Neural progenitor cell (in vitro differentiated cells): ENCODE data around the gene AHNAK2. TPM values are rescaled to one million over a fixed set of nuclear protein-coding genes. Genes with fewer than 3 reads are reported as not detected.

ENCODE experiments used
- DNase-seq: peaks from one replicate; pipeline ENCODE4 v3.0.0-alpha.2; 2016; ENCODE audit warnings: low spot score
- H2AFZ ChIP-seq: fragments of 200-600 bp; sonication (generic); replicated peaks from 2 replicates; pipeline ENCODE4 v1.6.1; 2016; ENCODE audit warnings: antibody characterized with exemption
- H3F3A ChIP-seq: fragments of 200-600 bp; sonication (generic); 2 replicates; pipeline ENCODE4 v1.6.1; 2016; ENCODE audit warnings: antibody characterized with exemption, low read depth
- H3K27ac ChIP-seq: fragments of 200-600 bp; sonication (generic); 2 replicates; pipeline ENCODE4 v1.5.1; 2016; ENCODE audit warnings: mild to moderate bottlenecking
- H3K27me3 ChIP-seq: fragments of 200-600 bp; sonication (generic); 2 replicates; pipeline ENCODE4 v1.6.1; 2016; ENCODE audit warnings: mild to moderate bottlenecking, moderate library complexity
- H3K36me3 ChIP-seq: fragments of 200-600 bp; sonication (generic); 2 replicates; pipeline ENCODE4 v1.5.1; 2016
- H3K4me1 ChIP-seq: fragments of 200-600 bp; sonication (generic); 2 replicates; pipeline ENCODE4 v1.6.1; 2016; ENCODE audit warnings: mixed run types
- H3K4me2 ChIP-seq: fragments of 200-600 bp; sonication (generic); 2 replicates; pipeline ENCODE4 v1.6.1; 2016
- H3K4me3 ChIP-seq: fragments of 200-600 bp; sonication (generic); 2 replicates; pipeline ENCODE4 v1.5.1; 2016
- H3K79me2 ChIP-seq: fragments of 200-600 bp; sonication (generic); 2 replicates; pipeline ENCODE4 v1.6.1; 2016; ENCODE audit warnings: low read depth
- H3K9ac ChIP-seq: fragments of 200-600 bp; sonication (generic); 2 replicates; pipeline ENCODE4 v1.6.1; 2016
- H3K9me3 ChIP-seq: fragments of 200-600 bp; sonication (generic); 2 replicates; pipeline ENCODE4 v1.5.1; 2016; ENCODE audit warnings: low read depth
- H4K20me1 ChIP-seq: fragments of 200-600 bp; sonication (generic); 2 replicates; pipeline ENCODE4 v1.6.1; 2016; ENCODE audit warnings: low read depth
- H3K27ac Mint-ChIP-seq: 3 replicates; pipeline ENCODE4 v1.8.0; 2021; ENCODE audit warnings: mixed read lengths
- H3K27me3 Mint-ChIP-seq: 2 replicates; pipeline ENCODE4 v1.8.0; 2022; ENCODE audit warnings: low read depth, mild to moderate bottlenecking, inconsistent platforms, moderate library complexity, mixed read lengths; ENCODE audit not compliant: insufficient read depth
- H3K36me3 Mint-ChIP-seq: 3 replicates; pipeline ENCODE4 v1.8.0; 2021; ENCODE audit warnings: mixed read lengths
- H3K4me1 Mint-ChIP-seq: 3 replicates; pipeline ENCODE4 v1.8.0; 2021; ENCODE audit warnings: mixed read lengths
- H3K4me3 Mint-ChIP-seq: 3 replicates; pipeline ENCODE4 v1.8.0; 2021; ENCODE audit warnings: mild to moderate bottlenecking, moderate library complexity, mixed read lengths
- H3K9me3 Mint-ChIP-seq: 3 replicates; pipeline ENCODE4 v1.8.0; 2020; ENCODE audit warnings: mixed read lengths
- EZH2 ChIP-seq: fragments of 200-600 bp; sonication (generic); IDR thresholded peaks from 2 replicates; pipeline ENCODE4 v1.6.1; 2017; ENCODE audit warnings: antibody characterized with exemption, mild to moderate bottlenecking, moderate library complexity
- EZH2phosphoT487 ChIP-seq: fragments of 200-600 bp; sonication (generic); IDR thresholded peaks from 2 replicates; pipeline ENCODE4 v1.6.1; 2017; ENCODE audit warnings: antibody characterized with exemption
- total RNA-seq: library from RNA; depleted of rRNA; stranded (reverse); fragments of >200 nt; gene quantifications from 2 replicates; pipeline ENCODE4 v1.2.3, GENCODE V29; 2015; ENCODE audit warnings: low replicate concordance
- TF ChIP-seq, protein P1 (sequence below): fragments of 200-600 bp; sonication (generic); IDR thresholded peaks from 2 replicates; pipeline ENCODE4 v1.5.1; 2017; ENCODE audit warnings: antibody characterized with exemption, mild to moderate bottlenecking

The AHNAK2 gene
- total RNA-seq, 1 donor from 2014 or later, result 0.77 TPM

DNA sequence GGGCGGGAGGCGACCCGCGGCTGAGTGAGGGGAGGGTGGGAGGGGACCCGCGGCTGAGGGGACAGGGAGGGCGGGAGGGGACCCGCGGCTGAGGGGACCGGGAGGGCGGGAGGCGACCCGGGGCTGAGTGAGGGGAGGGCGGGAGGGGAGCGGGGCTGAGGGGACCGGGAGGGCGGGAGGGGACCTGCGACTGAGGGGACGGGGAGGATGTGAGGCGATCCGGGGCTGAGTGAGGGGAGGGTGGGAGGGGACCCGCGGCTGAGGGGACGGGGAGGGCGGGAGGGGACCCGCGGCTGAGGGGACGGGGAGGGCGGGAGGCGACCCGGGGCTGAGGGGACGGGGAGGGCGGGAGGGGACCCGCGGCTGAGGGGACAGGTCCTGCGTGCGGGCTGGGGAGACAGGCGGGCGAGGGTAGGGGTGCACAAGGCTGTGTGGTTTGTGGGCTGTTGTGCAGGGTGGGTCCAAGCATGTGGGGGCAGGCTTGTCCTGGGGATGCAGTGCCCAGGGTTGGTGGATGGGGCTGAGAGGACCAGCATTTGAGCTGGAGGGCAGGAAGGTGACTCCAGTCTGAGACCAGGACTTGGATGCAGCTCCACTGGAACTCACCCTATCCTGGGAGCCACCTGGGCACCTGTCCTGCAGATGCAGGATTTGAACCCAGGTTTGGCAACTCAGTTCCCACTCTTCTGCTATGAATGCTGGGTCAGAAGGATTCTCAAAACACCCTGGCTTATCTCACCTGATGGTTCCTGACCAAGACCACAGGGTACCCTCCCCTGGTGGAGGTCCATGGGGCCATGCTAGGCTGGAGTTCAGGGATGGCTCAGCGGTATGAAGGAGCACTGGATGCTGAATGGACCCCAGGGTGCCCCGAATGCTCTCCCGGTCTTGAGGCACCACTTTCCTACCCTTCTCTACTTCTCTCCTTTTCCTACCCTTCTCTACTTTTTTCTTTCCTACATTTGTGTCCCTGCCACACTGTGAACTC lies 44.1 kb downstream of the AHNAK2 start:
- no peaks in the 10 kb centered on the region for H3K36me3 Mint-ChIP-seq
- Histone ChIP-seq H3K79me2 (no peaks in the 10 kb centered on the region), H3K4me1 (peaks cover 13% of the 10 kb centered on the region), H3K36me3 (no peaks in the 10 kb centered on the region), H4K20me1 (peaks cover 10% of the 10 kb centered on the region), H3K27ac (no peak overlapping the region), H3K9me3 (no peaks in the 10 kb centered on the region), H3K4me3 (peak overlapping the region; percentile 54), H2AFZ (no peak overlapping the region), H3K4me2 (peak overlapping the region; percentile 80), H3K27me3 (peaks cover 97% of the 10 kb centered on the region), H3K9ac (no peak overlapping the region), H3F3A (peaks cover 15% of the 10 kb centered on the region)
- H3K27me3 Mint-ChIP-seq, result peaks cover 32% of the 10 kb centered on the region
- DNase-seq, result no peak
- H3K4me1 Mint-ChIP-seq, result peaks cover 4% of the 10 kb centered on the region
- H3K4me3 Mint-ChIP-seq, result peak overlapping the region; percentile 79
- peaks cover 8% of the 10 kb centered on the region for H3K9me3 Mint-ChIP-seq
- TF ChIP-seq, protein P1, sequence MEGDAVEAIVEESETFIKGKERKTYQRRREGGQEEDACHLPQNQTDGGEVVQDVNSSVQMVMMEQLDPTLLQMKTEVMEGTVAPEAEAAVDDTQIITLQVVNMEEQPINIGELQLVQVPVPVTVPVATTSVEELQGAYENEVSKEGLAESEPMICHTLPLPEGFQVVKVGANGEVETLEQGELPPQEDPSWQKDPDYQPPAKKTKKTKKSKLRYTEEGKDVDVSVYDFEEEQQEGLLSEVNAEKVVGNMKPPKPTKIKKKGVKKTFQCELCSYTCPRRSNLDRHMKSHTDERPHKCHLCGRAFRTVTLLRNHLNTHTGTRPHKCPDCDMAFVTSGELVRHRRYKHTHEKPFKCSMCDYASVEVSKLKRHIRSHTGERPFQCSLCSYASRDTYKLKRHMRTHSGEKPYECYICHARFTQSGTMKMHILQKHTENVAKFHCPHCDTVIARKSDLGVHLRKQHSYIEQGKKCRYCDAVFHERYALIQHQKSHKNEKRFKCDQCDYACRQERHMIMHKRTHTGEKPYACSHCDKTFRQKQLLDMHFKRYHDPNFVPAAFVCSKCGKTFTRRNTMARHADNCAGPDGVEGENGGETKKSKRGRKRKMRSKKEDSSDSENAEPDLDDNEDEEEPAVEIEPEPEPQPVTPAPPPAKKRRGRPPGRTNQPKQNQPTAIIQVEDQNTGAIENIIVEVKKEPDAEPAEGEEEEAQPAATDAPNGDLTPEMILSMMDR, result no peak
- no peak overlapping the region for H3K27ac Mint-ChIP-seq

DNA sequence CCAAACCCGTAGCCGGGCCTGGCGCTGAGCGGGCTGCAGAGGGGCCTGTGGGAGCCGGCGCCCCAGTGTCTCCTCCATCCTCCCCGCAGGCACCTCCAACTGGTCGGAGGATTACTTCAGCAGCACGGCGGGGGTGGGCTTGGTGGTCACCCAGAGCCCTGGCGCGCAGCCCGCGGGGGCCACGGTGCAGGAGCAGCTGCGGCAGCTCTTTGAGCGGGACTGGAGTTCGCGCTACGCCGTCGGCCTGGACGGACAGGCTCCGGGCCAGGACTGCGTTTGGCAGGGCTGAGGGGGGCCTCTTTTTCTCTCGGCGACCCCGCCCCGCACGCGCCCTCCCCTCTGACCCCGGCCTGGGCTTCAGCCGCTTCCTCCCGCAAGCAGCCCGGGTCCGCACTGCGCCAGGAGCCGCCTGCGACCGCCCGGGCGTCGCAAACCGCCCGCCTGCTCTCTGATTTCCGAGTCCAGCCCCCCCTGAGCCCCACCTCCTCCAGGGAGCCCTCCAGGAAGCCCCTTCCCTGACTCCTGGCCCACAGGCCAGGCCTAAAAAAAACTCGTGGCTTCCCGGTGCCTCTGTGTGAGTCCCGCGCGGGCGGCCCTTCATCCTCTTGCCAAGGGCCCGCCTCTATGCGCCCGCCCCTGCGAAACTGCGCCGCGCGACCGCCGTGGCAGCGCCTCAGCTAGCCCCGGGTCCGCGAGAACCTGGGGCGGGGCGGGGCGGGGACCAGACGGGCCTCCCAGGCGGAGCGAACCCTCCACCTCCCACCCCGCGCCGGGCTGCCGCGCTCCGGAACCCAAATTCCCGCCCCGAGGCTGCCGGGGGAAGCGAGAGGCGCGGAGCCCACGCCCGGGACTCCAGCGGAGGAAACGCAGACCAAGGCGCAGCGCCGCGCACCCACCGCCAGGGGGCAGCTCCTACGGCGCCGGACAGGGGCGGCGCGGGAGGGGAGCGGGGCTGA lies 45.2 kb downstream of the AHNAK2 start:
- Histone ChIP-seq H4K20me1 (peaks cover 10% of the 10 kb centered on the region), H3F3A (peaks cover 15% of the 10 kb centered on the region), H3K4me2 (peak overlapping the region; percentile 80), H3K36me3 (no peaks in the 10 kb centered on the region), H3K4me3 (peak overlapping the region; percentile 54), H3K4me1 (peaks cover 13% of the 10 kb centered on the region), H3K27me3 (peaks cover 86% of the 10 kb centered on the region), H3K9me3 (no peaks in the 10 kb centered on the region), H2AFZ (peak overlapping the region; percentile 99), H3K79me2 (no peaks in the 10 kb centered on the region), H3K27ac (no peak overlapping the region), H3K9ac (no peak overlapping the region)
- no peaks in the 10 kb centered on the region for H3K36me3 Mint-ChIP-seq
- no peak overlapping the region for H3K27ac Mint-ChIP-seq
- peaks cover 4% of the 10 kb centered on the region for H3K4me1 Mint-ChIP-seq
- H3K27me3 Mint-ChIP-seq, result peaks cover 33% of the 10 kb centered on the region
- TF ChIP-seq EZH2phosphoT487 (peak; percentile 79), EZH2 (peak; percentile 79)
- TF ChIP-seq, protein P1, result peak; percentile 69
- peaks cover 8% of the 10 kb centered on the region for H3K9me3 Mint-ChIP-seq
- peak; percentile 93 for DNase-seq
- H3K4me3 Mint-ChIP-seq, result no peak overlapping the region

DNA sequence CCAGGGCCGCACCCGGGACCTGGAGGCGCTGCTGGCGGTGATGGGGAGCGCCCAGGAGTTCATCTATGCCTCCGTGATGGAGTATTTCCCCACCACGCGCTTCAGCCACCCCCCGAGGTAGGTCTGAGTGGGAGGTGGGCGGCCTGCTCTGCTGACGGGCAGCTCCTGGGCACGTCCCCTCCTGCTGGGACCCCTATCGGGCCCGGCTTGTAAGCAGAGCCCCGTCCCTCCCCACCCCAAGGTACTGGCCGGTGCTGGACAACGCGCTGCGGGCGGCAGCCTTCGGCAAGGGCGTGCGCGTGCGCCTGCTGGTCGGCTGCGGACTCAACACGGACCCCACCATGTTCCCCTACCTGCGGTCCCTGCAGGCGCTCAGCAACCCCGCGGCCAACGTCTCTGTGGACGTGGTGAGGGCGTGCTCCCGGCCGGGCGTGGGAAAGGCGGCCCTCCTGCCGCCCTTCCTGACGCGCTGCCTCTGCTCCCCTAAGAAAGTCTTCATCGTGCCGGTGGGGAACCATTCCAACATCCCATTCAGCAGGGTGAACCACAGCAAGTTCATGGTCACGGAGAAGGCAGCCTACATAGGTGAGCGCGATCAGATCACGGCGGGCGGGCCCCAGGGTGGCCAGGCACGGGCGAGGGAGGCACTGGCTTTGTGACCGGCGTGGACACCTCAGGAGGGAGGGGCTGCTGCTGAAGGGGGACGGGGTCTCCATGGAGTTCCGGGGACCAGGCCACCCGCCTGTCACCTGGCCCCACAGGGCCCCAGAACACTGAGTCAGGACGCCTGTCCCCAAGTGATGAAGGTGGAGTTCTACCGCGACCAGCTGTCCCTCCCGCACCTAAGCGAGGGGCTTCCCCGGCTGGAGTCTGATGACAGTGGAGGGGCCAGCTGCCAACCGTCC lies 46.2 kb downstream of the AHNAK2 start:
- Histone ChIP-seq H3F3A (peaks cover 15% of the 10 kb centered on the region), H4K20me1 (peaks cover 10% of the 10 kb centered on the region), H3K4me3 (peak overlapping the region; percentile 54), H2AFZ (no peak overlapping the region), H3K27ac (no peak overlapping the region), H3K27me3 (peaks cover 77% of the 10 kb centered on the region), H3K9ac (no peak overlapping the region), H3K36me3 (no peaks in the 10 kb centered on the region), H3K9me3 (no peaks in the 10 kb centered on the region), H3K79me2 (no peaks in the 10 kb centered on the region), H3K4me2 (peak overlapping the region; percentile 80), H3K4me1 (peaks cover 13% of the 10 kb centered on the region)
- H3K27me3 Mint-ChIP-seq, result peaks cover 29% of the 10 kb centered on the region
- peaks cover under 1% of the 10 kb centered on the region for H3K9me3 Mint-ChIP-seq
- H3K36me3 Mint-ChIP-seq, result no peaks in the 10 kb centered on the region
- TF ChIP-seq EZH2 (peak; percentile 6), EZH2phosphoT487 (peak; percentile 15)
- TF ChIP-seq, protein P1, result no peak
- H3K27ac Mint-ChIP-seq, result no peak overlapping the region
- H3K4me1 Mint-ChIP-seq, result peaks cover 4% of the 10 kb centered on the region
- peak overlapping the region; percentile 74 for H3K4me3 Mint-ChIP-seq
- peak; percentile 45 for DNase-seq
